DMS53 treated with DMSO at 0.1 percent for 48 hours (cell line): ENCODE data around the gene COL28A1.

ENCODE experiments used
- DNase-seq: peaks from one replicate; lab custom pipeline; 2025; ENCODE audit not compliant: unreplicated experiment; lab: John Stamatoyannopoulos, UW

The COL28A1 gene

GRCh38 chr7:7535691-7536090 lies at the start of gene COL28A1:
Gene COL28A1 (minus strand): TSS chr7:7535873. CDS start chr7:7532875, 2,998 bp downstream.
- no peak for DNase-seq

GRCh38 chr7:7584653-7585052 lies 49.0 kb upstream of the COL28A1 start:
- DNase-seq: no peak

- DNase-seq: no peak
Observed at GRCh38 chr7:7583731-7584130, 48.1 kb upstream of the COL28A1 start.

GRCh38 chr7:7582596-7582995 lies 46.9 kb upstream of the COL28A1 start:
- no peak for DNase-seq

- no peak for DNase-seq
Observed at GRCh38 chr7:7581531-7582179, 46.0 kb upstream of the COL28A1 start.

- no peak for DNase-seq
Observed at GRCh38 chr7:7579638-7580037, 44.0 kb upstream of the COL28A1 start.

- no peak for DNase-seq
Observed at GRCh38 chr7:7577888-7578287, 42.2 kb upstream of the COL28A1 start.

- DNase-seq: no peak
Observed at GRCh38 chr7:7576344-7576743, 40.7 kb upstream of the COL28A1 start.

GRCh38 chr7:7573701-7574100 lies 38.0 kb upstream of the COL28A1 start:
- DNase-seq: no peak

GRCh38 chr7:7570584-7570983 lies 34.9 kb upstream of the COL28A1 start:
- DNase-seq: no peak

GRCh38 chr7:7569615-7570014 lies 33.9 kb upstream of the COL28A1 start:
- DNase-seq: no peak

- DNase-seq: no peak
Observed at GRCh38 chr7:7569081-7569527, 33.4 kb upstream of the COL28A1 start.

GRCh38 chr7:7568553-7568952 lies 32.9 kb upstream of the COL28A1 start:
- DNase-seq: no peak

- no peak for DNase-seq
Observed at GRCh38 chr7:7567898-7568531, 32.3 kb upstream of the COL28A1 start.

GRCh38 chr7:7566651-7567611 lies 31.3 kb upstream of the COL28A1 start, which contains the start of gene MIOS:
Gene MIOS (plus strand): TSS chr7:7566884. CDS start chr7:7572476, 5,592 bp downstream.
- DNase-seq: peak; percentile 73

GRCh38 chr7:7565746-7566650 lies 30.3 kb upstream of the COL28A1 start:
- DNase-seq: peak; percentile 67

GRCh38 chr7:7565018-7565680 lies 29.5 kb upstream of the COL28A1 start:
- DNase-seq: no peak

- DNase-seq: peak; percentile 10
Observed at GRCh38 chr7:7564323-7564780, 28.7 kb upstream of the COL28A1 start.

- no peak for DNase-seq
Observed at GRCh38 chr7:7563813-7564212, 28.1 kb upstream of the COL28A1 start.

- DNase-seq: no peak
Observed at GRCh38 chr7:7563269-7563668, 27.6 kb upstream of the COL28A1 start.
